HL-60 (cell line): ENCODE results near the gene MICU1.

ENCODE experiments used
- DNase-seq, 2 experiments: peaks; one replicate each; pipeline ENCODE4 v3.0.0-alpha.2; 2010 to 2020; ENCODE audit warnings: low read depth in 1 of 2, low spot score in 1 of 2
- H3K27ac ChIP-seq: fragments of 250-450 bp; sonication (Bioruptor Pico); replicated peaks from 2 replicates; pipeline ENCODE4 v1.5.1; 2020; ENCODE audit warnings: mild to moderate bottlenecking, moderate library complexity
- H3K27me3 ChIP-seq: fragments of 250-450 bp; sonication (Bioruptor Pico); 2 replicates; pipeline ENCODE4 v1.5.1; 2021; ENCODE audit warnings: mild to moderate bottlenecking, moderate library complexity; ENCODE audit not compliant: insufficient read depth, poor library complexity, severe bottlenecking
- H3K4me3 ChIP-seq: replicated peaks from 2 replicates; pipeline ENCODE4 v1.5.1; 2011; ENCODE audit warnings: mild to moderate bottlenecking, control low read depth, low read length; ENCODE audit not compliant: insufficient read depth
- GABPA ChIP-seq: IDR thresholded peaks from 2 replicates; pipeline ENCODE4 v1.6.1; 2012; ENCODE audit warnings: low read depth
- POLR2AphosphoS5 ChIP-seq: IDR thresholded peaks from 2 replicates; pipeline ENCODE4 v1.6.1; 2012; ENCODE audit warnings: low read depth
- SPI1 ChIP-seq: IDR thresholded peaks from 2 replicates; pipeline ENCODE4 v1.6.1; 2012; ENCODE audit warnings: low read depth, mild to moderate bottlenecking, borderline replicate concordance
- TF ChIP-seq, protein P1 (sequence below): IDR thresholded peaks from 2 replicates; pipeline ENCODE4 v1.6.1; 2012; ENCODE audit warnings: low read depth; ENCODE audit not compliant: insufficient replicate concordance
- TF ChIP-seq, protein P2 (sequence below): IDR thresholded peaks from one replicate; pipeline ENCODE4 v1.5.1; 2011; ENCODE audit warnings: low read length, control low read depth, inconsistent platforms; ENCODE audit not compliant: insufficient read depth

The MICU1 gene

DNA sequence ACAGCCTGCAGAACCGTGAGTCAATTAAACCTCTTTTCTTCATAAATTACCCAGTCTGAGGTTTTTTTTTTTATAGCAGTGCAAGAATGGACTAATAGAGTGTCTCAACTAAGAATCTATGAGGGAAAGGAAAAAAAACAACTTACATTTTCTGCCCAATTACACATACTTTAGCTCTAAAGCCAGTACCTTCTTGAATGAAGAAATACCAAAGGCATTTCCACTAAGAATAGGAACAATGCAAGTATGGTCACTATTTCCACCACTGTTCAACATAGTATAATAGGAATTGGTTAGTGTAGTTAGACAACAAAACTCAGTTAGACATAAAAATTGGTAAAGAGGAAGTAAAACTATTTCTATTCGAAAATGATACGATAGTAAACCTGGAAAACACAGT is 37.6 kb downstream of the MICU1 start:
- no peaks in the 10 kb centered on the region for H3K27me3 ChIP-seq
- DNase-seq: no peak
- TF ChIP-seq POLR2AphosphoS5 (no peak), GABPA (no peak), SPI1 (no peak)
- TF ChIP-seq, protein P1, sequence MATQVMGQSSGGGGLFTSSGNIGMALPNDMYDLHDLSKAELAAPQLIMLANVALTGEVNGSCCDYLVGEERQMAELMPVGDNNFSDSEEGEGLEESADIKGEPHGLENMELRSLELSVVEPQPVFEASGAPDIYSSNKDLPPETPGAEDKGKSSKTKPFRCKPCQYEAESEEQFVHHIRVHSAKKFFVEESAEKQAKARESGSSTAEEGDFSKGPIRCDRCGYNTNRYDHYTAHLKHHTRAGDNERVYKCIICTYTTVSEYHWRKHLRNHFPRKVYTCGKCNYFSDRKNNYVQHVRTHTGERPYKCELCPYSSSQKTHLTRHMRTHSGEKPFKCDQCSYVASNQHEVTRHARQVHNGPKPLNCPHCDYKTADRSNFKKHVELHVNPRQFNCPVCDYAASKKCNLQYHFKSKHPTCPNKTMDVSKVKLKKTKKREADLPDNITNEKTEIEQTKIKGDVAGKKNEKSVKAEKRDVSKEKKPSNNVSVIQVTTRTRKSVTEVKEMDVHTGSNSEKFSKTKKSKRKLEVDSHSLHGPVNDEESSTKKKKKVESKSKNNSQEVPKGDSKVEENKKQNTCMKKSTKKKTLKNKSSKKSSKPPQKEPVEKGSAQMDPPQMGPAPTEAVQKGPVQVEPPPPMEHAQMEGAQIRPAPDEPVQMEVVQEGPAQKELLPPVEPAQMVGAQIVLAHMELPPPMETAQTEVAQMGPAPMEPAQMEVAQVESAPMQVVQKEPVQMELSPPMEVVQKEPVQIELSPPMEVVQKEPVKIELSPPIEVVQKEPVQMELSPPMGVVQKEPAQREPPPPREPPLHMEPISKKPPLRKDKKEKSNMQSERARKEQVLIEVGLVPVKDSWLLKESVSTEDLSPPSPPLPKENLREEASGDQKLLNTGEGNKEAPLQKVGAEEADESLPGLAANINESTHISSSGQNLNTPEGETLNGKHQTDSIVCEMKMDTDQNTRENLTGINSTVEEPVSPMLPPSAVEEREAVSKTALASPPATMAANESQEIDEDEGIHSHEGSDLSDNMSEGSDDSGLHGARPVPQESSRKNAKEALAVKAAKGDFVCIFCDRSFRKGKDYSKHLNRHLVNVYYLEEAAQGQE: no peak
- TF ChIP-seq, protein P2, sequence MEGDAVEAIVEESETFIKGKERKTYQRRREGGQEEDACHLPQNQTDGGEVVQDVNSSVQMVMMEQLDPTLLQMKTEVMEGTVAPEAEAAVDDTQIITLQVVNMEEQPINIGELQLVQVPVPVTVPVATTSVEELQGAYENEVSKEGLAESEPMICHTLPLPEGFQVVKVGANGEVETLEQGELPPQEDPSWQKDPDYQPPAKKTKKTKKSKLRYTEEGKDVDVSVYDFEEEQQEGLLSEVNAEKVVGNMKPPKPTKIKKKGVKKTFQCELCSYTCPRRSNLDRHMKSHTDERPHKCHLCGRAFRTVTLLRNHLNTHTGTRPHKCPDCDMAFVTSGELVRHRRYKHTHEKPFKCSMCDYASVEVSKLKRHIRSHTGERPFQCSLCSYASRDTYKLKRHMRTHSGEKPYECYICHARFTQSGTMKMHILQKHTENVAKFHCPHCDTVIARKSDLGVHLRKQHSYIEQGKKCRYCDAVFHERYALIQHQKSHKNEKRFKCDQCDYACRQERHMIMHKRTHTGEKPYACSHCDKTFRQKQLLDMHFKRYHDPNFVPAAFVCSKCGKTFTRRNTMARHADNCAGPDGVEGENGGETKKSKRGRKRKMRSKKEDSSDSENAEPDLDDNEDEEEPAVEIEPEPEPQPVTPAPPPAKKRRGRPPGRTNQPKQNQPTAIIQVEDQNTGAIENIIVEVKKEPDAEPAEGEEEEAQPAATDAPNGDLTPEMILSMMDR: no peak

DNA sequence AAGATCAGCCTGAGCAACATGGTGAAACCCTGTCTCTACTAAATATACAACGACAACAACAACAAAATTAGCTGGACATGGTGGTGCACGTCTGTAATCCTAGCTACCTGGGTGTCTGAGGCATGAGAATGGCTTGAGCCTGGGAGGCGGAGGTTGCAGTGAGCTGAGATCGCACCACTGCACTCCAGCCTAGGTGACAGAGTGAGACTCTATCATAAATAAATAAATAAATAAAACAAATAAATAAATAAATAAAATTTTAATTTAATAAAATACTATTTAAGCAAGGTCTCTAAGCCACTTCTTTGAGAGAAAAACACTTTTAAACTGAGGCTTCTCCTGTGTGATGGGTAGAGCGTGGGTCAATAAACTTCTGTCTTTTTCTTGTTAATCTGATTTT is 38.3 kb downstream of the MICU1 start:
- Histone ChIP-seq H3K27me3 (no peaks in the 10 kb centered on the region), H3K4me3 (no peak overlapping the region), H3K27ac (no peak overlapping the region; the same call in 1 of the 2 replicates)
- DNase-seq: no peak
- TF ChIP-seq, protein P2: no peak
- TF ChIP-seq POLR2AphosphoS5 (no peak), SPI1 (no peak), GABPA (no peak)
- TF ChIP-seq, protein P1: no peak

More for the DNA sequence above, 37.6 kb downstream of the MICU1 start:
- no peak overlapping the region; the same call in 1 of the 2 replicates for H3K27ac ChIP-seq
- no peak overlapping the region for H3K4me3 ChIP-seq

DNA sequence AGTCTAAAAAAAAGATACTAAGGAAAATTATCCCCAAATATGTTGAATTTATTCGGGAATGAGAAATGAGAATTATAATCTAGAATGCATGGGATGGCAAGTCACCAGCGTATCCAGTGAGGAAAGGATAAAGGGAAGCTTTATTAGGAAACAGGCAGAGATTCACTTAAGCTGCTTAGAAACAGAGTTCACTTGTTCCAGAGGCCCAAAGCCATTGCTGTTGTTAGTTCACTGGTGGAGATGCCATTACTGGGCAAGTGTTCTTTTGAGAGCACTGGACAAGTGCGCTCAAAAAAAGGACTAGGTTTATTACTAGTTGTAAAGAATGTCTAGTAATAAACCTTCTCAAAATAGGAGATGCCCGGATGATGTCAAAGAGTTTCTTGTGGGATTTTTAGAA is 51.2 kb downstream of the MICU1 start:
- H3K27me3 ChIP-seq: no peaks in the 10 kb centered on the region
- H3K27ac ChIP-seq: no peak overlapping the region
- H3K4me3 ChIP-seq: no peak overlapping the region
- no peak for TF ChIP-seq POLR2AphosphoS5
- TF ChIP-seq, protein P2: no peak
- TF ChIP-seq, protein P1: no peak
- no peak for TF ChIP-seq GABPA
- TF ChIP-seq SPI1: no peak
- no peak for DNase-seq
